SH-SY5Y (cell line): ENCODE measurements around the gene MBOAT2.

ENCODE experiments used
- GATA2 ChIP-seq: IDR thresholded peaks from 2 replicates; pipeline ENCODE4 v1.6.1; 2011; ENCODE audit warnings: mild to moderate bottlenecking, low read depth, low read length
- GATA3 ChIP-seq: IDR thresholded peaks from 2 replicates; pipeline ENCODE4 v1.6.1; 2011; ENCODE audit warnings: low read depth, mild to moderate bottlenecking, low read length, moderate library complexity

MBOAT2 gene

DNA sequence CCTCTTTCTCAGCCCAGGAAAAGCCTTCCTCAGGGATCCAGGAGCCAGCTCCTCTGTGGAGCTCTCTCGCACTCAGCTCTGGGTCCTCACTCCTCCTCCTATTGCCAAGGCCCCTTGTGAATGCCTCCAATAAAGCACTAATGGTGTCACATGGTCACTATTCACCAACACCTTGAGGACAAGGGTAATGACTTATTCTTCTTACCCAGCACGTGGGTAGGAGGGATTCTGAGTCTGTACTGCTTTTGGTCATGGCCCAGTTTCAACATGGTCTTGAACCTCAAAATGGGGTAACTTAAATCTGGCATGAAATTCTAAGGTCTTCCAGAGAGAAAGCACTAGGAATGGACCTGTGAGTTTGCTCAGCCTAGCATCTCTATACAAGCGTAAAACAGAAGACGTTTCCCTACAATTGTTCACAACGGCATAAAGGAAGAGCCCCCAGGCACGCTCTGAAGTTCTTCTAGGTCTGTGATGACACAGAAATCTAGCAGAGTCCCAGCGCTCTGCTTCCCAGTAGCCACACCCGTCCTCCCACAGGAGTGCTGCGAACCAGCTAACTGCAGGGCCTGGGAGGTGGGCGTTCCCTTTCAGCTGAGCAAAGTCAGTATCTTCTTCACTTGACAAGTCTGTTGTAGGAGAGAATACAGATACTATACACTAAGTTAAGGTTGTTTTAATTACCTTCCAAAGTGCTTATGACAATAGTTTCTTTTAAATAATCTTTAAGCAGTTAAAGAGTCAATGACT is 151.5 kb downstream of the MBOAT2 start:
- no peak for TF ChIP-seq GATA3

GRCh38 chr2:8850845-8851487 is 152.5 kb downstream of the MBOAT2 start:
- TF ChIP-seq GATA2 = no peak
- no peak for TF ChIP-seq GATA3

- TF ChIP-seq GATA2 (no peak), GATA3 (no peak)
Observed at GRCh38 chr2:8849327-8849726, 154.2 kb downstream of the MBOAT2 start.

- TF ChIP-seq GATA3 (no peak), GATA2 (no peak)
Observed at GRCh38 chr2:8848328-8849100, 155.0 kb downstream of the MBOAT2 start.

- TF ChIP-seq GATA2 = no peak
- TF ChIP-seq GATA3 = no peak
Observed at GRCh38 chr2:8847400-8847799, 156.1 kb downstream of the MBOAT2 start.

- TF ChIP-seq GATA2 (no peak), GATA3 (no peak)
Observed at GRCh38 chr2:8841932-8842331, 161.6 kb downstream of the MBOAT2 start.

GRCh38 chr2:8840475-8841091 is 162.9 kb downstream of the MBOAT2 start:
- TF ChIP-seq GATA2 (no peak), GATA3 (no peak)

DNA sequence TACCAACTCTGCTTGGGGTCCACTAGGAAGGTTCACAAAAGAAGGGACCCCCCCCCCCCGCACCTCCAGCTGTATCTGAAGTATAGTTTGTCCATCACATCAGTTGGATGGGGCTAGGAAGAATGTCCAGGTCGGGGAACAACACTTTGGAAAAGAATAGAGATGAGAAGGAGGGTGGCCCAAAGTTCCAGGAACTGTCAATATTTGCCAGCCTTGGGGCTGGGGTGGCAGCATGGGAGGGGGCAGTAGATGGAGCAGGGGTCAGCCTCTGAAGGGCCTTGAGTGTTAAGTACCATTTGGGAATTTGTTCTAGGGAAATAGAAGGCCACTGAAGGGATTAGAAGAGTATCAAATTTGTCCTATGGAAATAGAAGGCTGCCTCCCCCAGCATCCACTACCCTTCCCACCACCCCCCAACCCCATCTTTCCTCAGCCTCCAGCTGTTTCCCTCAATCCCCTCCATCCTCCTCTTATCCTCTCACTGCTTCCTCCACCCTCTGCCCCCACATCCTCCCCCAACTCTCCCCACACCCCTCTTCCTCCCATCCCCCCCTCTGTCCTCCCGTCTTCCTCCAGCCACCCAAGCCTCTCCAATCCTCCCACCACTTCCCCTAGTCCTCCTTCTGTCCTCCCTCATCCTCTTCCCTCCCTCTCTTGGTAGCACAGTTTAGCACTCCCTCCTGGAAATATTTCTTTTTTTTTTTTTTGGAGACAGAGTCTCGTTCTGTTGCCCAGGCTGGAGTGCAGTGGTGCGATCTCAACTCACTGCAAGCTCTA is 164.1 kb downstream of the MBOAT2 start:
- no peak for TF ChIP-seq GATA3

- TF ChIP-seq GATA2 = no peak
- TF ChIP-seq GATA3 = no peak
Observed at GRCh38 chr2:8837795-8838140, 165.7 kb downstream of the MBOAT2 start.

- TF ChIP-seq GATA3 (no peak), GATA2 (no peak)
Observed at GRCh38 chr2:8836971-8837794, 166.3 kb downstream of the MBOAT2 start, which contains the start of gene KIDINS220. Gene KIDINS220 (minus strand): TSS chr2:8837613. CDS start chr2:8827093, 10,520 bp downstream.

- TF ChIP-seq GATA3 = no peak
- no peak for TF ChIP-seq GATA2
Observed at GRCh38 chr2:8835279-8835678, 168.2 kb downstream of the MBOAT2 start.

DNA sequence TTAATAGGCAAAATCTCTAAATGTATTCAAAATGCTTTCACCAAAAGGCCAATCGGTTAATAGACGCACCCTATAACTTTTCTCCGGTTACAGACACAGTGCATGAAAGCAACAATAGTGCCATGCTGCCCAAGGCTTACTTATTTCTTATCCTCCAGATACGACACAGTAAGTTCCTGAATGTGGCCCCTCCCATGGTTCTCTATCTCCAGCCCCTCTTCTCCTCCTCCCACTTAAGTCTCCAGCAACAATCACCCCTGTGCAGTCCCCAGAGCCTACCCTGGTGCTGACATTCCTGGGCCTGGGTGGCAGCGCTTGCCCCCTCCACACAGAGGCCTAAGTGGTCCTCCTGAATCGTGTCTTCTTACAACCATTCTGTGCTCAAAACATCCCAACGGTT is 169.6 kb downstream of the MBOAT2 start:
- TF ChIP-seq GATA2 (no peak), GATA3 (no peak)

DNA sequence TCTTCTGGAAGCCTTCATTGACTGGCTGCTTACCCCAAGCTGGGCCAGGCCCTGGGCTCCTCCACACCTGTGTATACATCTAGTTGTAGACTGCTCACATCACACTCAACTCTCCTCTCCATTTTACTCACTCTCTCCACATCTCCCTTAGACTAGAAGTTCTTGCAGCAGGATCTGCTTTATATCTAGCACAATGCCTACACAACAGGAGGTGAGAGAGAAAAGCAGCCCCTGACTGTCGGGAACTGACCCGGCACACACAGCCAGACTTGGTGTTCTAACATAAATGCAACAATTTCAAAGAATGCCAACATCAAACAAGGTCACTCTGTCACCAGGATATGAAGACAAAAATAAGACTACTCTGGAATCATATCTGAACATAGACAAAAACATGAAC is 172.0 kb downstream of the MBOAT2 start:
- TF ChIP-seq GATA3 (no peak), GATA2 (no peak)

GRCh38 chr2:8827729-8828128 is 175.8 kb downstream of the MBOAT2 start:
- no peak for TF ChIP-seq GATA3
- no peak for TF ChIP-seq GATA2
